Lower leg skin (tissue), 3 donors: ENCODE results near the gene ATOH8.

Experiments used
- CTCF ChIP-seq, 3 donors: fragments of 450-650 bp; IDR thresholded peaks; one replicate each; pipeline ENCODE4 v1.5.1; 2016; ENCODE audit warnings: antibody characterized with exemption in 3 of 3, mild to moderate bottlenecking in 3 of 3, moderate library complexity in 2 of 3
- POLR2A ChIP-seq, 2 donors: fragments of 450-650 bp; IDR thresholded peaks; one replicate each; pipeline ENCODE4 v1.6.1; 2016 to 2017; ENCODE audit warnings: antibody characterized with exemption in 2 of 2, mild to moderate bottlenecking in 1 of 2, moderate library complexity in 1 of 2

- TF ChIP-seq CTCF (IDR thresholded peaks at IDR 0.05) (no peak), POLR2A (IDR thresholded peaks at IDR 0.05) (no peak)
These were observed 18.1 kb upstream of the ATOH8 start for GRCh38 chr2:85735691-85736090.
